ENCODE results near the gene EYS.
"Not testable (repeated sequence)": the region's sequence is repeated elsewhere in the genome, so short reads cannot be mapped to it uniquely, and the experiment has no call there.

The EYS gene

GRCh38 chr6:63793465-63794137 is 1913.4 kb downstream of the EYS start:
- DNase-seq (ENCODE audit: low read depth), result no peak

- no peak for DNase-seq (ENCODE audit: low read depth)
Measured at GRCh38 chr6:63792736-63793464, 1914.1 kb downstream of the EYS start.

GRCh38 chr6:63790334-63790733 is 1916.7 kb downstream of the EYS start:
- DNase-seq (ENCODE audit: low read depth), result no peak

- no peak for DNase-seq (ENCODE audit: low read depth)
Measured at GRCh38 chr6:63789699-63790098, 1917.3 kb downstream of the EYS start.

DNA sequence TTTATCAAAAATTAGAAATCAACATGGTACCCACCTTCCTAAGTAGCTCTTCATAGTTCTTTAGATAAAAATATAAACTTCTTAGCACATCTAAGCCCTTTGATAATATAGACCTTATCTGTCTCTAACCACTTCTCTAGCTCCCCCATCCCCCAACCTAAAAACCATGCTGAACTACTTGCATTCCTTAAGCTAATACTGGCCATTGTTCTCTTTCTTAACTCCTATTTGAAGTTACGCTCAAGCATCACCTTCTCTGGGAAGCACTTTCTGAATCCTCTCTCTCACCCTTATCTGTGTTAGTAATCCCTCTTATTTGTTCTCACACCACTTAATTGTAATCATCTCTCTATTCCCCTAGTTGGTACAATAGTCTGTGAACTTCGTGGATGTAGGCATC is 1918.5 kb downstream of the EYS start:
- DNase-seq (ENCODE audit: low read depth), result no peak

- DNase-seq (ENCODE audit: low read depth), result no peak
Measured at GRCh38 chr6:63787021-63787420, 1920.0 kb downstream of the EYS start.

DNA sequence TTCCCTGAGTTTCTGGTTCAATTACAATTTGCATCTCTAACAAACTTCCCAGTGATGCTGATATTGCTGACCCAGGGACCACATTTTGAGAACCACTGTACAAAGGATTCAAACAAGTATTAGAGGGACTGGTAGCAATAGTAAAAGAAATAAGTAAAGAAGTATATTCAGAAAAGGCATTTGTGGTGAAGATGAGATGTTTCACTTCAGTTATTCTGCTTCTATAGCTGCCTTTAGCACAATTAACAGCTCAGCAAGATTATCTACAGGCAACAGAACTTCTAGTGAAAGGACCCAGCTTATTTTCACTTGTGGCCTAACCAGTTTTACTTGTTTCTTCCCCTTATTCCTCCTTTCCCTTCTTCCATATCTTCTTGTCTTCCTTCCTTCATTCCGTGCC is 1922.0 kb downstream of the EYS start:
- no peak for DNase-seq (ENCODE audit: low read depth)

DNA sequence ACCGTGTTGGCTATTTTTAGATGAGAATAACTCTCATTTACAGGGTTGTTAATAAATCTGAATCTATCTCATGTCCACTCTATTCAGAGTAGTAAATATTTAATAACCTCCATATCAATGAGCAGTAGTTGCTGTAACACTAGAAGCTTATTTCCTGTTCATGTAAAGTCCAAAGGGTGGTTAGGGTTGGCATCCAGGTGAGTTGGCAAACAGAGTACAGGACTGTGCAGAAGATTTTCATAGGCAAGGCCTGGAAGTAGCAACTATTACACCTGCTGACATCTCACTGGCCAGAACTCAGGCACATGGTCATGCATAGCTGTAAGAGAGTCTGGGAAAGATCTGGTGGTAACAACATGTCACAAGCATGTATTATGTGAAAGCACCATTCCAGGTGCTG is 1923.9 kb downstream of the EYS start:
- DNase-seq (ENCODE audit: low read depth), result no peak

GRCh38 chr6:63774961-63775360 is 1932.1 kb downstream of the EYS start:
- DNase-seq (ENCODE audit: low read depth), result no peak

- no peak for DNase-seq (ENCODE audit: low read depth)
Measured at GRCh38 chr6:63773200-63773599, 1933.8 kb downstream of the EYS start.

GRCh38 chr6:63765828-63766227 is 1941.2 kb downstream of the EYS start:
- DNase-seq (ENCODE audit: low read depth), result no peak

GRCh38 chr6:63764318-63764916 is 1942.6 kb downstream of the EYS start:
- no peak for DNase-seq (ENCODE audit: low read depth)

DNA sequence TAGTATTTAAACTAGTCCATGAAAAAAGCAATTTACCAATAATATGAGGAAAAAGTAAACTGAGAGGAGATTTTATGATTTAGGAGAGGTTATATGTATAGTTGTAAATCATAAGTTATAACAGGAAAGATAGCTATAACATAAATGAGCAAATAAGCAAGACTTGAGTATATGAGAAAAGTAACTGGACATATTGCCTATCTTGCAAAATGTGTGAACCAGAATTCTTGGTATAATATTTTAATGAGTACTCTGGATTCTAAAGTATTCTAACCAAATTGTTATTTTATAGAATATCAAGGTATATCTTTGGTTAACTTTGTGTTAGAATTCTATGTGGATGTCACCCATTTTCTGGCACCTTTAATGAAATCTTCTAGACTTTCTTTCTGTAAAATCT is 1946.8 kb downstream of the EYS start:
- DNase-seq (ENCODE audit: low read depth), result no peak

DNA sequence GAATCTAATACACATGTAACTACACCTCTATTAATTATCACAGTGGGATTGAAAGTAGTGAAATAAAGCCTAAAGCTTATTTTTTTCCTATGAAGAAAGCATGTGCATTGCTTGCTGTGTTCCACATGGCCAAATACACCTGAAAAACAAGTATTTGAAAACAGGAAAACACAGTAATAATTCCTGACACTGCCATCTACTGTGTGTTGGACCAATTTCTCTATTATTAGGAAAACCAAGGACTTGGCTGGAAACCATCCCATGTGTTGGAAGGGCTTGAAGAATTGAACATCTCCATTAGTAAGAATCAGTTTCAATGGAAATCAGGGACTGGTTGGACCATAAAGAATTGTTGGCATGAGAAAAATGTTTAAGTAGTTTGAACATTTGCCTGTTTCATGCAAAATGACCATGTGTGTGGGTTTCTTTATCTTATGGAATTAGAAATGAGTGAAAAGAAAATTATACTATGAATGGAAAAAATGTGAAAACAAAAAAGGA is 1947.4 kb downstream of the EYS start:
- DNase-seq (ENCODE audit: low read depth), result no peak

DNA sequence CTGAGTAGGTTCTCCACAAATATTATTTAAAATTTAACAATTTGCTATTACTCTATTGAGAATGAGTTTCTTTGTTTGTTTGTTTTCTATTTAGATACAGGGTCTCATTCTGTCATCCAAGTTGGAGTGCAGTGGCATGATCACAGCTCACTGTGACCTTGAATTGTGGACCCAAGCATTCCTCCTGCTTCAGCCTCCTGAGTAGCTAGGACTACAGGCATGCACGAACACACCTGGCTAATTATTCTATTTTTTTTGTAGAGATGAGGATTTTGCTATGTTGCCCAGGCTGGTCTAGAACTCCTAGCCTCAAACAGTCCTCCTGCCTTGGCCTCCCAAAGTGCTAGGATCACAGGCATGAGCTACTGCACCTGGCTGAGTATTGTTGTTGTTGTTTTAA is 1949.2 kb downstream of the EYS start:
- no peak for DNase-seq (ENCODE audit: low read depth)

DNA sequence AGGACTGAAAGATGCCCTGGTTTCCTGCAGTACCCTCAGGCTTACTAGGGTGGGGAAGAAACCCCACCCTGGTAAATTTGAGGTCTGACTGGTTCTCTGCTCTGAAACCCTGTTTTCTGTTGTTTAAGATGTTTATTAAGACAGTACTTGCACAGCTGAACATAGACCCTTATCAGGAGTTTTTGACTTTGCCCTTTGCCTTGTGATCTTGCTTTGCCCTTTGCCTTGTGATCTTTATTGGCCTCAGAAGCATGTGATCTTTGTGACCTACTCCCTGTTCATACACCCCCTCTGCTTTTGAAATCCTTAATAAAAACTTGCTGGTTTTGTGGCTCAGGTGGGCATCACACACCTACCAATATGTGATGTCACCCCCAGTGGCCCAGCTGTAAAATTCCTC is 1949.8 kb downstream of the EYS start:
- DNase-seq (ENCODE audit: low read depth), result not testable (repeated sequence)

DNA sequence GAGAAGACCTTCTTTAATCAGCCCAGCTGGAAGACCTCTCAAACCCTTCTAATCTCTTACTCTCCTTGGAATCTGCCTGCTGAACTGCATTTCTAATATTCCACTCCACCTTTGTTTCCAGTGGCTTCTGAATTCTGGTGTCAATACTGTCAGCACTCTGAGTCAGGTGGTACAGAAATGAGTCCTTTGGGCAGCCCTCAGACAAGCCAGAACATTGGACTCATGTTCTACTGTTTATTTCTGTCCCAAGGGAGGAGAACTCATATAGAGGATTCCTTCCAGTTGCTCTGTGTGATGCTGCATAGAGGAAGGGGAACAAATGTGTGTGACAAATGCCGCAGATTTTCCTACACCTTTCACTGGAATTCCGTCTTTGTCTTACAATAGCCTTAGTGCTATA is 1956.6 kb downstream of the EYS start:
- no peak for DNase-seq (ENCODE audit: low read depth)

- DNase-seq (ENCODE audit: low read depth), result no peak
Measured at GRCh38 chr6:63745784-63746183, 1961.2 kb downstream of the EYS start.

DNA sequence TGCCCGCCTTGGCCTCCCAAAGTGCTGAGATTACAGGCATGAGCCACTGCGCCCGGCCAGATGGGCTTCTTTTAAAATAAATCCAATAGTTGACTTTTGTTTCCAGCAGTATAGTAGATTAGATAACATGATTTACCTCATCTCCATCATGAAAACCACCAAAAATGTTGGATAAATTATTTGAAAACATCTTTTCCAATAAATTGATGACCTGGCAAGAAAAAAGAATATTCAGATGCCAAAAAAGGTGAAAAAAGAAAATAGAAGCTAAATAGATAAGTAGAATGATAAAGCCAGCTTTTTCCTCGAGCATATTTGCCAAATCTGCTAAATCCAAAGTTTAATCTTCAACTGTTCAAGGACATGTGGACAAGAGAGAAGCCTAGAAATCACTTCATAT is 1962.2 kb downstream of the EYS start:
- no peak for DNase-seq (ENCODE audit: low read depth)

GRCh38 chr6:63743691-63744090 is 1963.3 kb downstream of the EYS start:
- no peak for DNase-seq (ENCODE audit: low read depth)

GRCh38 chr6:63742060-63742459 is 1965.0 kb downstream of the EYS start:
- DNase-seq (ENCODE audit: low read depth), result no peak

DNA sequence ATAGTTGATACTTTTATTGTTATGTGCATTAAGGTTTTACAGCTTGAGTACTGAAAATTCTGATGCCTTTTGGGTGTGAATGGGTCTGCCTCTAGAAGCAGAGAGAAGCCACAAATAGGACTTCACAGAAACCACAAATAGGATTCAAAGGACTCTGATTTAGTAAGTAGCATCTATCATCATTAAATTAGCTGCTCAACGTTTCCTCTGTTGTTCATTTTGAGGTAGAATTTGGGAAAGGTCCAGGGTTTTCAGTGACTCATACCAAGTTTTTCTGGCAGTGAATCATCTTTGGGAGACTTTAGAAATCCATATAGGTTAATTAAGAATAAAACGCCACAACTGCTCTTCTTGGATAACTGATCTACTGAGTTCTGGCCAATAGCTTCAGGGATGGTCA is 1966.3 kb downstream of the EYS start:
- DNase-seq (ENCODE audit: low read depth), result no peak

GRCh38 chr6:63739094-63739687 is 1967.8 kb downstream of the EYS start:
- DNase-seq (ENCODE audit: low read depth), result no peak
